NB4 (cell line): ENCODE measurements around the gene TOE1.
"Not testable (repeated sequence)": the region's sequence is repeated elsewhere in the genome, so short reads cannot be mapped to it uniquely, and the experiment has no call there.

Experiments used
- DNase-seq: peaks from one replicate; pipeline ENCODE4 v3.0.0; 2010; ENCODE audit warnings: low read depth
- H3K4me3 ChIP-seq: one replicate; pipeline ENCODE4 v1.5.1; 2011; ENCODE audit warnings: mild to moderate bottlenecking, low read depth, low read length, moderate library complexity
- MAX ChIP-seq: IDR thresholded peaks from 2 replicates; pipeline ENCODE4 v1.6.1; 2011; ENCODE audit warnings: low read depth, low read length
- MYC ChIP-seq: IDR thresholded peaks from 2 replicates; pipeline ENCODE4 v1.6.1; 2011; ENCODE audit warnings: low read depth, low read length
- POLR2A ChIP-seq: IDR thresholded peaks from 2 replicates; pipeline ENCODE4 v1.6.1; 2011; ENCODE audit warnings: mild to moderate bottlenecking; ENCODE audit not compliant: insufficient read length; ENCODE audit errors: extremely low read depth
- TF ChIP-seq, protein P1 (sequence below): IDR thresholded peaks from one replicate; pipeline ENCODE4 v1.5.1; 2012; ENCODE audit warnings: low read depth, low read length

Gene TOE1

DNA sequence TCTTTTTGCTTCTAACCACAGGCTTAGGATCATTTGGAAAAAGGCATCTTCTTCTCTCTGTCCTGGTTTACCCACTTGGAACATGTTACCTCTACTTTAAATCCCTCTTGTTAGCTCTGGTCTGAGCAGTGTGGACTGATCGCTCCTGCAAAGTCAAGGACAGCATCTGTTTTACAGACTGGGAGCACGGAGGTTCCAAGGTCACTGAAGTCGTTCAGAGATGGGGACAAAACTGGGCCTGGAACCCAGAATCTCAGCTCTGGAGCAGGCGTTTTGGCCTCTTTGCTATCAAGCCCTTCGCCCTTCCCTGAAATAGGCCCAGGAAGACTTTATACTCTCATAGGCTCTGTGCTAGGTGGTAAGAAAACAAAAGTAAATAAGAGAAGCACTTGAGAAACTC, 11.5 kb downstream of the TOE1 start:
- no peak for TF ChIP-seq MAX
- no peak for DNase-seq
- H3K4me3 ChIP-seq: no peak overlapping the region

DNA sequence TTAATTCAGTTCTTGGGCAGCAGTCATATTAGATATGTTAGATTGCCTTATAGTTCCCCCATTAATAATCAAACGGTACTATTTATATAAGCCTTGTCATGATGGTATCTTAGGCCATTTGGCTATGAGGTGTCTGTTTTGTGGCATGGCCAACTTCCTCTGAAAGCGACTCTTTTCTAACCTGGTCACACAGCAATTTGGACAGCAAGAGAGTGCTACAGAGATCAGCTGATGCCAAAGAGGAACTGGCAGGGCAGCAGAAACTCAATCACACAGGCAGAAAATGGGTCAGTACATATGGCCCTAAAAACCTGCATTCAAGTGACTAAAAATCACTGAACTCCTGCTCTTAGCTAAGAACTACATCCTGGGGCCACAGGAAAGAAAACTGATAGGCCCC, 13.7 kb downstream of the TOE1 start:
- no peak for TF ChIP-seq MAX
- TF ChIP-seq, protein P1, sequence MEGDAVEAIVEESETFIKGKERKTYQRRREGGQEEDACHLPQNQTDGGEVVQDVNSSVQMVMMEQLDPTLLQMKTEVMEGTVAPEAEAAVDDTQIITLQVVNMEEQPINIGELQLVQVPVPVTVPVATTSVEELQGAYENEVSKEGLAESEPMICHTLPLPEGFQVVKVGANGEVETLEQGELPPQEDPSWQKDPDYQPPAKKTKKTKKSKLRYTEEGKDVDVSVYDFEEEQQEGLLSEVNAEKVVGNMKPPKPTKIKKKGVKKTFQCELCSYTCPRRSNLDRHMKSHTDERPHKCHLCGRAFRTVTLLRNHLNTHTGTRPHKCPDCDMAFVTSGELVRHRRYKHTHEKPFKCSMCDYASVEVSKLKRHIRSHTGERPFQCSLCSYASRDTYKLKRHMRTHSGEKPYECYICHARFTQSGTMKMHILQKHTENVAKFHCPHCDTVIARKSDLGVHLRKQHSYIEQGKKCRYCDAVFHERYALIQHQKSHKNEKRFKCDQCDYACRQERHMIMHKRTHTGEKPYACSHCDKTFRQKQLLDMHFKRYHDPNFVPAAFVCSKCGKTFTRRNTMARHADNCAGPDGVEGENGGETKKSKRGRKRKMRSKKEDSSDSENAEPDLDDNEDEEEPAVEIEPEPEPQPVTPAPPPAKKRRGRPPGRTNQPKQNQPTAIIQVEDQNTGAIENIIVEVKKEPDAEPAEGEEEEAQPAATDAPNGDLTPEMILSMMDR: no peak
- no peak for TF ChIP-seq MYC
- no peak for TF ChIP-seq POLR2A
- no peak for DNase-seq
- H3K4me3 ChIP-seq: no peak overlapping the region

DNA sequence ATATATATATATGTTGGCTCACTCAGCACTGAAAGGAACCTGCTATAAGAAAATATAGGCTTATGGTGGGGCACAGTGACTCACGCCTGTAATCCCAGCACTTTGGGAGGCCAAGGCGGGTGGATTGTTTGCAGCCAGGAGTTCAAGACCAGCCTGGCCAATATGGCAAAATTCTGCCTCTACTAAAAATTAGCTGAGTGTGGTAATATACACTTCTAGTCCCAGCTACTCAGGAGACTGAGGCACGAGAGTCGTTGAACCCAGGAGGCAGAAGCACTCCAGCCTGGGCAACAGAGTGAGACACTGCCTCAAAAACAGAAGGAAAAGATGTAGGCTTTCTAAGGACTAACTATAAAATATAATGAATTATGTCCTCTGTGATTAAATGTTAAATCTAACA, 14.9 kb downstream of the TOE1 start:
- no peak overlapping the region for H3K4me3 ChIP-seq
- DNase-seq: no peak
- TF ChIP-seq MYC (no peak), MAX (no peak), POLR2A (no peak)
- TF ChIP-seq, protein P1: no peak

- TF ChIP-seq, protein P1: no peak
- TF ChIP-seq MYC (no peak), MAX (no peak), POLR2A (no peak)
- H3K4me3 ChIP-seq: no peak overlapping the region
- DNase-seq: no peak
These were observed 15.7 kb downstream of the TOE1 start for GRCh38 chr1:45355683-45356082.

DNA sequence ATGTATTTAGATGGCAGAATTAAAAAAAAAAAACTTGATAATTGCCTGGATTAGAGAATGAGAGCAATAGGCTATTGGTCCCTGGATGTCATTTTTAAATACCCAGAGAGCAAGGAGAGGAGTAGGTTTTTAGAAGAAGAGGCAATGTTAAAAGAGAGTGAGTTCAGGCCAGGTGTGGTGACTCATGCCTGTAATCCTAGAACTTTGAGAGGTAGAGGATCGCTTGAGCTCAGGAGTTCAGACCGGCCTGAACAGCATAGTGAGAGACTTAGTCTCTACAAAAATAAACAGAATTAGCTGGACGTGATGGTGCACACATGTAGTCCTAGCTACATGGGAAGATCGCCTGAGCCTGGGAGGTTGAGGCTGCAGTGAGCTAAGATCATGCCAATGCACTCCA, 16.2 kb downstream of the TOE1 start:
- TF ChIP-seq, protein P1: no peak
- no peak for TF ChIP-seq MAX
- TF ChIP-seq POLR2A: no peak
- no peak for TF ChIP-seq MYC
- H3K4me3 ChIP-seq: no peak overlapping the region
- no peak for DNase-seq

DNA sequence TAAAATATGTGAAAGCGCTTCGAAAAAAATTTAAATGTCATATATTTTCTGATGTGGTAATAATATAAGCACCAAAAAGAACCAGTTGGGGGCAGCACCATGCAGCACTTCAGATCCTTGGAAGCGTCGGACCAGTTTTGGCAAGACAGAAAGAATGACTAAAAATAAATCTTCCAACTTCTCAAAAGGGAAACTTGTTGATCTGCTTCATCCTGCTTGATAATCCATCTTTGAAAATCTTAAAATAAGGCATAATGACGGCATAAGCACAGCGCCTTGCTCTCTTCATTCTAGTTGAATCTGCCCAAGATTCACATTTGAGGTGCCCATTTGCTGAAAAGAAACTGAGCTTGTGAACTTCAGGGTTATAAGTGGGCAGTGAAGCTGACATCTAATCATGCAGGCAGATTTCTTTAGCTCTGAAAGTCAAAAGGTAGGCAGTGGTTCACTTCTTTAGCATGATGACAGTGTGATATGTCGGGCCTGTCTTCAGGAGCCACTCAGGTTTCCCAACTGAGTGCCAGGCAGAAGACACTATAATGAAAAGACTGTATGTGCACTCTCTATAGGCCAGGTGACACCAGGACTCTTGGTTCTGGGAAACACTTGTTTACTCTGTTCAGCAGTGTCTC, 20.0 kb downstream of the TOE1 start:
- H3K4me3 ChIP-seq: no peak overlapping the region
- TF ChIP-seq MAX: no peak
- TF ChIP-seq, protein P1: peak; percentile 27
- peak; percentile 71 for DNase-seq

DNA sequence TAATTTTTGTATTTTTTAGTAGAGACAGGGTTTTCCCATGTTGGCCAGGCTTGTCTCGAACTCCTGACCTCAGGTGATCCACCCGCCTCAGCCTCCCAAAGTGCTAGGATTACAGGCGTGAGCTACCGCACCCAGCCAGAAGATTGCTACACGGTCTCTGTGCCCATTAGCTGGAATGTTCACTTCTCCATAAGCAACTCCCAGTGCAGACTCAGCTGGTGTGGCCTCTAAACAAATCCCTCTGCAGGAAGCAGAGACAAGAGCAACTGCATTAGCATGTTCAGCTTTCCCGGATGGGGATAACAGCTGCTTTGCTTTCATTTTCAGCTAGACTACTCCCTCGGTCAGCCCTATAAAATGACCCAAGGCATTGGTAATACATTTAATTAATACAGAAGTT, 21.0 kb downstream of the TOE1 start:
- H3K4me3 ChIP-seq, DNase-seq: not testable (repeated sequence)
